Upper lobe of left lung (tissue), 4 donors: Measurements from ENCODE around the gene LGALS4.
"Not testable (repeated sequence)": the region's sequence is repeated elsewhere in the genome, so short reads cannot be mapped to it uniquely, and the experiment has no call there.

Experiments
- CTCF ChIP-seq, 6 experiments: fragments of 450-650 bp in 4 of 6; fragments of 200-600 bp in 2 of 6; sonication (generic) in 2 of 6; IDR thresholded peaks; one replicate each; pipeline ENCODE4 v1.5.1; 2016 to 2019; ENCODE audit warnings: antibody characterized with exemption in 6 of 6
- EP300 ChIP-seq, 4 donors: sonication (generic); formaldehyde crosslinking; IDR thresholded peaks; one replicate each; pipeline ENCODE4 v1.5.1; 2017; ENCODE audit warnings: antibody characterized with exemption in 4 of 4, control low read depth in 2 of 4
- POLR2A ChIP-seq, 4 donors: fragments of 450-650 bp; IDR thresholded peaks; one replicate each; pipeline ENCODE4 v1.5.1; 2016 to 2017; ENCODE audit warnings: antibody characterized with exemption in 4 of 4, mild to moderate bottlenecking in 2 of 4
- POLR2AphosphoS5 ChIP-seq, 2 donors: sonication (generic); formaldehyde crosslinking; IDR thresholded peaks; one replicate each; pipeline ENCODE4 v1.5.1; 2017; ENCODE audit warnings: antibody characterized with exemption in 2 of 2

GRCh38 chr19:38782212-38782611 lies 30.5 kb downstream of the LGALS4 start:
- not testable (repeated sequence) for TF ChIP-seq CTCF, POLR2A, POLR2AphosphoS5, EP300 (IDR thresholded peaks at IDR 0.05)
